GM18861 (cell line): ENCODE results near the gene PCSK9.

Experiments
- ATAC-seq: cut with Tn5 transposase; IDR thresholded peaks from one replicate; pipeline ENCODE4 v1.9.1; 2021; ENCODE audit not compliant: unreplicated experiment

Gene PCSK9

DNA sequence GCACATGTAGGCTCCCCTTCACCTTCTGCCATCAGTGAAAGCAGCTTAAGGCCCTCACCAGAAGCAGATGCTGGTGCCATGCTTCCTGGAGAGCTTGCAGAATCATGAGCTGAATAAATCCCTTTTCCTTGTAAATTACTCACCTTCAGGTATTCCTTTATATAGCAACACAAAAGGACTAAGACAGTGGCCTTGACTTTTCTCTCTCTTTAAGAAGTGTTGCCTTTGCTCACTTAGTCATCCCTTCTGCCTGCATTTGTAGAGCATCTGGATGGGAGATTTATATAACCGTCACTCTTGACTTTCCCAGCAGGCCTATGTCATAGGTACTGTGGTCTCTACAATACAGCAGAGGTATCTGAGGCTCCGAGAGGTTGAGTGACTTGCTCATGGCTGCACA, 3.7 kb downstream of the PCSK9 start:
- ATAC-seq = no peak

DNA sequence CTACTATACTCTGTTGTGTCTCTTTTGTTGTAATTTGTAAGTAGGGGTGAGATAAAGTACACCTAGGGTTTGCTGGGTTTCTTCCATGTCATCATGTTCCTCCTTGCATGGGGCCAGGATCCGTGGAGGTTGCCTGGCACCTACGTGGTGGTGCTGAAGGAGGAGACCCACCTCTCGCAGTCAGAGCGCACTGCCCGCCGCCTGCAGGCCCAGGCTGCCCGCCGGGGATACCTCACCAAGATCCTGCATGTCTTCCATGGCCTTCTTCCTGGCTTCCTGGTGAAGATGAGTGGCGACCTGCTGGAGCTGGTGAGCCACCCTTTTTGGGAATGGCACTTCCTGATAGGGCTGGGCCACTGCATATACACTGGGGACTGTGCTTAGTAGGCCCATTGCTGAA, 4.4 kb downstream of the PCSK9 start:
- ATAC-seq = no peak

- no peak for ATAC-seq
Measured at GRCh38 chr1:55044617-55045397, 5.5 kb downstream of the PCSK9 start.

DNA sequence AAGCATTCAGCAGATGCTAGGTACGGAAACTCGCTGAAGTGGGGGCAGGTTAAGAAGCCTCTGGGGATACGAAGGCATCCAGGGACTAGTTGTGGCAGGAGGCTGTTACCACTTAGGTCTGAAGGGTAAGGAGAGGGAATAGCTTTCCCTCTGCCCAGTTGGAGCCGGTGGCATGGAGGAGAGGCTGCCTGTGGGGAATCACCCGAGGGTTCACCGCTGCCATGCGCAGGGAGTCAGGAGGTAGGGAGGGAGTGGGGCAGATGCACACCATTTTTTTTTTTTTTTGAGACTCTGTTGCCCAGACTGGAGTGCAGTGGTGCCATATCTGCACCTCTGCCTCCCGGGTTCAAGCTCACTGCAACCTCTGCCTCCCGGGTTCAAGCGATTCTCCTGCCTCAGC, 6.1 kb downstream of the PCSK9 start:
- ATAC-seq = no peak

DNA sequence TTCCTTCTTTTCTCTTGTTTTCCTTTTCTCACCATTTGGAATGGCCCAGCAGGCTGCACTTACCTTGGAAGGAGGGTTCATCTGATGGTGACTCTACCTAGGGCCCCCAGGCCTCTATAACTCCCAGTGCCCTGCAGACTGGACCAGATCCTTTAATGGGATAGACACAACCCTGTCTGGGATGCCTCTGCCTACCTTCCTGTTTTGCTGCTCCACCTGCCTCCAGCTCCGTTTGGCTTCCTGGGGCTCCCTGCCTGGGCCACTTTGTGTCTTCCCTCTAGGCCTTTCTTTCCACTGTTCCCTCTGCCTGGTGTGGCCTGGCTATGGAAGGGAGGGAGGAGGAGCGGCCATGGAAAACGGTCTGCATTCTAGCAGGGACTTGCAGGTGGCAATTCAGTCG, 7.5 kb downstream of the PCSK9 start:
- no peak for ATAC-seq

DNA sequence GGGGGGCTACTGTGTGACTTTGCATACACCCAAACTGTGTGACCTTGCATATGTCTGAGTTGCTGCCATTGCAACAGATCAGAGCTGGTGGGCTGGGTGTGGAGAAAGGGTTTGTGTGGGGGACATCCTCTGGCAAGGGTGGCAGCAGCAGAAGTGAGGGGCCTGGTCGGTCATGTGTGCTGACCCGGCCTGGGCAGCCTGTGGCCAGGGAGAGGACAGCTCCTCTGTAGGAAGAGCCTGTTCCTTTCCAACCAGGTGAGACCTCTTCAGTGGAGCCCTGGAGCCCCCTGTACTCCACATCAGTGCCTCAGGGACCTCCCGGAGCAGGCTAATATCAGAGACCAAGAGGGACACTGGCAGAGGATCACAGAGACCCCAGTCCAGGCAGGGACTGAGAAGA, 8.3 kb downstream of the PCSK9 start:
- ATAC-seq = no peak

GRCh38 chr1:55048453-55049270, 9.3 kb downstream of the PCSK9 start:
- ATAC-seq = no peak

- no peak for ATAC-seq
Measured at GRCh38 chr1:55049271-55049913, 10.0 kb downstream of the PCSK9 start.

- ATAC-seq = no peak
Measured at GRCh38 chr1:55049914-55050278, 10.5 kb downstream of the PCSK9 start.

- ATAC-seq = no peak
Measured at GRCh38 chr1:55050283-55050682, 10.9 kb downstream of the PCSK9 start.

GRCh38 chr1:55051169-55051568, 11.8 kb downstream of the PCSK9 start:
- no peak for ATAC-seq

- ATAC-seq = no peak
Measured at GRCh38 chr1:55051621-55052020, 12.3 kb downstream of the PCSK9 start.

DNA sequence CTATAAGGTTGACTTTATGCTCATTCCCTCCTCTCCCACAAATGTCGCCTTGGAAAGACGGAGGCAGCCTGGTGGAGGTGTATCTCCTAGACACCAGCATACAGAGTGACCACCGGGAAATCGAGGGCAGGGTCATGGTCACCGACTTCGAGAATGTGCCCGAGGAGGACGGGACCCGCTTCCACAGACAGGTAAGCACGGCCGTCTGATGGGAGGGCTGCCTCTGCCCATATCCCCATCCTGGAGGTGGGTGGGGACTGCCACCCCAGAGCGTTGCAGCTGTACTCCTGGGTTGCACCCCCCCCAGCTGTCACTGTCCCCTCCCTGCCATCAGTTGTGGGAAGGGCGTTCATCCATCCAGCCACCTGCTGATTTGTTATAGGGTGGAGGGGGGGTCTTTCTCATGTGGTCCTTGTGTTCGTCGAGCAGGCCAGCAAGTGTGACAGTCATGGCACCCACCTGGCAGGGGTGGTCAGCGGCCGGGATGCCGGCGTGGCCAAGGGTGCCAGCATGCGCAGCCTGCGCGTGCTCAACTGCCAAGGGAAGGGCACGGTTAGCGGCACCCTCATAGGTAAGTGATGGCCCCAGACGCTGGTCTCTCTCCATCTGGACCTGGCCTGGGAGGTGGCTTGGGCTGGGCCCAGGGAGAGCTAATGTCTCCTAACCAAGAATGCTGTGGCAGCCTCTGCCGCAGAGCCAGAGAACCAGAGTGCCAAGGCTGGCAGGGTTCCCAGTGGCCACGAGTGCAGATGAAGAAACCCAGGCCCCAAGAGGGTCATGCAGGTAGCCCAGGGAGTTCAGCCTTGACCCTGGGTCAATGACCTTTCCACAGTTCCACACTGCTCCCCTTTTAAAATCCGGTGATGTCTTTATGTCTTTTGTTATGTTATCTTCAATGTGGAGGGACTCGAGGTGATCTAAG, 13.1 kb downstream of the PCSK9 start:
- no peak for ATAC-seq

- no peak for ATAC-seq
Measured at GRCh38 chr1:55053265-55053954, 14.1 kb downstream of the PCSK9 start.

GRCh38 chr1:55054396-55054795, 15.0 kb downstream of the PCSK9 start:
- ATAC-seq = no peak

DNA sequence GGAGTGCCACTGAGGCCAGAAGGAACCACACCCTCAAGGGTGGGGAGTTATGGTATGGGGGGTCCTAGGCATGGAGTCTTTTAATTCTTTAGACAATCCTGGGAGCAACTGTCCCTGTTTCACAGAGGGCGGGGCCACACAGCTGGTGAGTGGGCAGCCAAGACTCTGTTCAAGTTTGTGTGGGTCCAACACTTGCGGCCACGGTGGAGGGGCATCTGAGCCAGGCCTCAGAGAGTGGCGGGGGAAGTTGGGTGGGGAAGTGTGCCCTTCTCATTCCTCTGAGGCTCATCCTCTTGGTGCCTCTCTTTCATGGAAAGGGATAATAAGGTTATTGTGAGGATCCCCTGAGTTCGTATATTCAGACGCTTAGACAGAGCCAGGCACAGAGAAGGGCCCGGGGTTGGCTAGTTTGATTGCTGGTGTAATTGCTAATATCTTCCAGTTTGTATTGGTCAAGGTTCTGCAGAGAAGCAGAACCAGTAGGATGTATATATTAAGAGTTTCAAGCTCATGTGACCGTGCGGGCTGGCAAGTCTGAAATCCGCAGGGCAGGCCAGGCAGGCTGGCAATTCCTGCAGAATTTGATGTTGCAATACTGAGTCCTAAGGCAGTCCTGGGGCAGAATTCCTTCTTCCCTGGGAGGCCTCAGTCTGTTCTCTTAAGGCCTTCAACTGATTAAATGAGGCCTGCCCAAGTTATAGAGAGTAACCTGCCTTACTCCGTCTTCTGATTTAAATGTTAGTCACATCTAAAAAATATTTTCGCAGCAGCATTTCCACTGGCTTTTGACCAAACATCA, 15.9 kb downstream of the PCSK9 start:
- no peak for ATAC-seq

DNA sequence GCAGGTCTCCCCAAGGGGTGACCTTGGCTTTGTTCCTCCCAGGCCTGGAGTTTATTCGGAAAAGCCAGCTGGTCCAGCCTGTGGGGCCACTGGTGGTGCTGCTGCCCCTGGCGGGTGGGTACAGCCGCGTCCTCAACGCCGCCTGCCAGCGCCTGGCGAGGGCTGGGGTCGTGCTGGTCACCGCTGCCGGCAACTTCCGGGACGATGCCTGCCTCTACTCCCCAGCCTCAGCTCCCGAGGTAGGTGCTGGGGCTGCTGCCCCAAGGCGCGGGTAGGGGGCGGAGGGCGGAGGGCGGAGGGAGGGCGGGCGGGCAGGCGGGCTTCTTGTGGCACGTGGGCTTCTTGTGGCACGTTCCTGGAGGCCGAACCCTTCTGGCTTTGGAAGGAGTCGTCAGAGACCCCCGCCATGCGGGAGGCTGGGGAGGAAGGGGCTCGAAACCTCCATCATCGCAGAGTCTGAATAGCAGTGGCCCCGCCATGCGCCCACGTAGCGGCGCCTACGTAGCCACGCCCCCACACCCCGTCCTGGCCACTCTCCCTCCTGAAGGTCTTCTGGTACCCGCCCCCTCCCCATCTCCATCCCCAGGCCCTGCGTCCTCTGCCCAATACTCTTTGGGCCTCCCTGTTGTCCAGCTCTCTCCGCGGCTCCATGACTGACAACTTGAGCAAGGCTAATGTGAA, 16.7 kb downstream of the PCSK9 start:
- ATAC-seq = no peak

DNA sequence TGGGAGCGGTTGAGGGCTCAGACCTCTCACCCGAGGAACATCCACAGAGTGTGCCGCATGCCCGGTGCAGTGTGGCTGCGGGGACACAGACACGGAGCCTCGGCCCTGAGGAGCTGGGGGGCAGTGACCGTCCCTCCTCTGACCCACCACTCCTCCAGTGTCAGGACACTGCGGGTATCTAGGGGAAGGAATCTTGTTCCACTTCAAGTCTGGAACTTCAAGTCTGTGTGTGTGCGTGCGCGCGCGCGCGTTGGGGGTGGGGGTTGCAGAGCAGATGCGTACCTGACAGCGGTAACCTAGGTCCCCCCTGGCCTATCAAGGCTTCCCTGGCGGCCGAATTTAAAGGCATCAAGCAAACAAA, 17.3 kb downstream of the PCSK9 start:
- no peak for ATAC-seq
